Neuronal stem cell (in vitro differentiated cells): Measurements from ENCODE around the gene RAD52.

Experiments used
- DNase-seq: peaks from one replicate; pipeline ENCODE4 v3.0.0-alpha.2; 2013; ENCODE audit warnings: low spot score
- H2AFZ ChIP-seq: one replicate; pipeline ENCODE4 v1.6.1; 2013; ENCODE audit warnings: mild to moderate bottlenecking, low read length, inconsistent platforms
- H2AK5ac ChIP-seq: 2 replicates; pipeline ENCODE4 v1.6.1; 2013; ENCODE audit warnings: low read depth, mild to moderate bottlenecking, inconsistent platforms, low read length, moderate library complexity, mixed read lengths
- H2BK120ac ChIP-seq: 2 replicates; pipeline ENCODE4 v1.6.1; 2013; ENCODE audit warnings: low read depth, mild to moderate bottlenecking, inconsistent platforms, low read length, moderate library complexity, mixed read lengths
- H2BK12ac ChIP-seq: one replicate; pipeline ENCODE4 v1.6.1; 2013; ENCODE audit warnings: low read length, inconsistent platforms
- H2BK15ac ChIP-seq: 2 replicates; pipeline ENCODE4 v1.6.1; 2013; ENCODE audit warnings: mild to moderate bottlenecking, low read length, inconsistent platforms, mixed read lengths
- H2BK5ac ChIP-seq: one replicate; pipeline ENCODE4 v1.6.1; 2013; ENCODE audit warnings: inconsistent platforms, mild to moderate bottlenecking, low read length, moderate library complexity
- H3K14ac ChIP-seq: one replicate; pipeline ENCODE4 v1.6.1; 2013; ENCODE audit warnings: low read length, inconsistent platforms
- H3K18ac ChIP-seq: 2 replicates; pipeline ENCODE4 v1.6.1; 2013; ENCODE audit warnings: low read length, inconsistent platforms
- H3K23ac ChIP-seq: 2 replicates; pipeline ENCODE4 v1.6.1; 2013; ENCODE audit warnings: low read depth, mild to moderate bottlenecking, mixed read lengths, low read length, inconsistent platforms; ENCODE audit not compliant: poor library complexity
- H3K27ac ChIP-seq: replicated peaks from 3 replicates; pipeline ENCODE4 v1.5.1; 2013; ENCODE audit warnings: low read length, inconsistent platforms
- H3K27me3 ChIP-seq, 3 experiments: 2 replicates each; pipeline ENCODE4 v1.6.1; 2013; ENCODE audit warnings: low read length in 3 of 3, mild to moderate bottlenecking in 2 of 3, inconsistent platforms in 1 of 3, low read depth in 1 of 3, mixed read lengths in 1 of 3, moderate library complexity in 1 of 3; ENCODE audit not compliant: control insufficient read depth in 3 of 3, insufficient read depth in 3 of 3
- H3K36me3 ChIP-seq, 2 donors: replicated peaks in 1 of 2; 2 replicates each; pipeline ENCODE4 v1.6.1; 2013; ENCODE audit warnings: low read length in 2 of 2; ENCODE audit not compliant: control insufficient read depth in 2 of 2, insufficient read depth in 2 of 2
- H3K4ac ChIP-seq: 2 replicates; pipeline ENCODE4 v1.6.1; 2013; ENCODE audit warnings: inconsistent platforms, mild to moderate bottlenecking, low read length, moderate library complexity
- H3K4me1 ChIP-seq, 2 donors: 1 replicate in 1 of 2; 2 replicates in 1 of 2; pipeline ENCODE4 v1.6.1; 2013; ENCODE audit warnings: low read length in 2 of 2, low read depth in 1 of 2; ENCODE audit not compliant: control insufficient read depth in 2 of 2, insufficient read depth in 1 of 2
- H3K4me2 ChIP-seq: one replicate; pipeline ENCODE4 v1.6.1; 2013; ENCODE audit warnings: mild to moderate bottlenecking, low read length, inconsistent platforms; ENCODE audit not compliant: insufficient read depth, poor library complexity, severe bottlenecking
- H3K4me3 ChIP-seq, 2 donors: 2 replicates each; pipeline ENCODE4 v1.5.1; 2013; ENCODE audit warnings: low read length in 2 of 2, mild to moderate bottlenecking in 2 of 2, inconsistent platforms in 1 of 2, moderate library complexity in 1 of 2
- H3K79me1 ChIP-seq: one replicate; pipeline ENCODE4 v1.6.1; 2013; ENCODE audit warnings: low read depth, mild to moderate bottlenecking, inconsistent platforms, low read length, moderate library complexity
- H3K9ac ChIP-seq: one replicate; pipeline ENCODE4 v1.6.1; 2013; ENCODE audit warnings: mild to moderate bottlenecking, low read depth, low read length, inconsistent platforms; ENCODE audit not compliant: poor library complexity
- H3K9me3 ChIP-seq, 2 donors: replicated peaks in 1 of 2; 2 replicates each; pipeline versions ENCODE3 to v1.6.1; 2013; ENCODE audit warnings: low read length in 2 of 2, mild to moderate bottlenecking in 2 of 2, inconsistent platforms in 1 of 2, low read depth in 1 of 2, mixed read lengths in 1 of 2, moderate library complexity in 1 of 2; ENCODE audit not compliant: control insufficient read depth in 2 of 2, insufficient read depth in 1 of 2
- H4K8ac ChIP-seq: one replicate; pipeline ENCODE4 v1.6.1; 2013; ENCODE audit warnings: low read depth, mild to moderate bottlenecking, inconsistent platforms, low read length, moderate library complexity
- H4K91ac ChIP-seq: one replicate; pipeline ENCODE4 v1.6.1; 2013; ENCODE audit warnings: low read length, low read depth, mild to moderate bottlenecking, inconsistent platforms; ENCODE audit not compliant: poor library complexity
- WGBS, 2 donors: extraction: QIAGEN DNeasy Blood & Tissue Kit; methylation state at CpG; one replicate each; pipeline ENCODE4 v1.1.7; 2013; ENCODE audit warnings: missing lambda C conversion rate in 2 of 2, mixed read lengths in 1 of 2; ENCODE audit not compliant: insufficient read length in 2 of 2, insufficient replicate concordance in 1 of 2; ENCODE audit errors: extremely low coverage in 2 of 2; 5-methylcytosine and 5-hydroxymethylcytosine counted together

RAD52 gene

GRCh38 chr12:916712-917445 lies 32.6 kb downstream of the RAD52 start:
- Histone ChIP-seq H3K9ac (no peak overlapping the region), H3K4me3 (no peak overlapping the region), H3K14ac (no peak overlapping the region), H2AFZ (no peak overlapping the region), H3K4me2 (no peak overlapping the region), H3K4ac (no peak overlapping the region), H4K91ac (no peak overlapping the region), H3K79me1 (peaks cover 1% of the 10 kb centered on the region), H2BK12ac (no peak overlapping the region), H3K4me1 (no peaks in the 10 kb centered on the region), H3K27ac (no peak overlapping the region), H4K8ac (no peak overlapping the region), H3K9me3 (peaks cover 0 to 2% of the 10 kb centered on the region in 2 donors), H2BK5ac (no peak overlapping the region), H2AK5ac (no peak overlapping the region), H2BK15ac (no peak overlapping the region), H3K36me3 (peaks cover 38 to 88% of the 10 kb centered on the region in 2 donors), H3K18ac (no peak overlapping the region), H3K23ac (no peak overlapping the region), H2BK120ac (no peak overlapping the region), H3K27me3 (no peaks in the 10 kb centered on the region)
- DNase-seq: no peak
- WGBS, 2 donors: no CpG with 5 or more reads among the region's 23 CpGs

GRCh38 chr12:916240-916639 lies 33.3 kb downstream of the RAD52 start:
- H3K23ac ChIP-seq: peak overlapping the region; percentile 46
- H3K14ac ChIP-seq: no peak overlapping the region
- H3K27ac ChIP-seq: no peak overlapping the region
- H2AFZ ChIP-seq: no peak overlapping the region
- no peak overlapping the region for H3K4me2 ChIP-seq
- H3K36me3 ChIP-seq: peaks cover 39 to 90% of the 10 kb centered on the region in 2 donors
- no CpG with 5 or more reads among the region's 27 CpGs for WGBS, 2 donors
- H2BK12ac ChIP-seq: no peak overlapping the region
- no peak overlapping the region for H3K4me3 ChIP-seq
- no peak overlapping the region for H4K8ac ChIP-seq
- H2BK15ac ChIP-seq: no peak overlapping the region
- no peak overlapping the region for H2BK120ac ChIP-seq
- no peak for DNase-seq
- H2BK5ac ChIP-seq: no peak overlapping the region
- H3K4me1 ChIP-seq: no peaks in the 10 kb centered on the region
- H3K9ac ChIP-seq: no peak overlapping the region
- H3K27me3 ChIP-seq: no peaks in the 10 kb centered on the region
- peaks cover 0 to 2% of the 10 kb centered on the region in 2 donors for H3K9me3 ChIP-seq
- H4K91ac ChIP-seq: no peak overlapping the region
- peaks cover 1% of the 10 kb centered on the region for H3K79me1 ChIP-seq
- H3K4ac ChIP-seq: no peak overlapping the region
- peak overlapping the region; percentile 25 for H3K18ac ChIP-seq
- no peak overlapping the region for H2AK5ac ChIP-seq

- Histone ChIP-seq H3K18ac (no peak overlapping the region), H2BK12ac (no peak overlapping the region), H4K8ac (no peak overlapping the region), H3K4me3 (no peak overlapping the region), H2AK5ac (no peak overlapping the region), H3K4me2 (no peak overlapping the region), H3K4ac (no peak overlapping the region), H2BK120ac (no peak overlapping the region), H3K4me1 (no peaks in the 10 kb centered on the region), H3K36me3 (peaks cover 40 to 93% of the 10 kb centered on the region in 2 donors), H3K9ac (no peak overlapping the region), H2AFZ (no peak overlapping the region), H3K23ac (no peak overlapping the region), H3K9me3 (peaks cover 0 to 2% of the 10 kb centered on the region in 2 donors), H4K91ac (no peak overlapping the region), H3K27me3 (no peaks in the 10 kb centered on the region), H2BK5ac (no peak overlapping the region), H3K27ac (no peak overlapping the region), H2BK15ac (no peak overlapping the region), H3K79me1 (peaks cover 1% of the 10 kb centered on the region), H3K14ac (no peak overlapping the region)
- no peak for DNase-seq
- WGBS, 2 donors: no CpG with 5 or more reads among the region's 5 CpGs
These were observed 34.4 kb downstream of the RAD52 start for GRCh38 chr12:915090-915489.

- no peak overlapping the region for H4K8ac ChIP-seq
- no peak overlapping the region for H2AFZ ChIP-seq
- no peak overlapping the region for H2BK5ac ChIP-seq
- peaks cover 43 to 99% of the 10 kb centered on the region in 2 donors for H3K36me3 ChIP-seq
- no CpG with 5 or more reads among the region's 15 CpGs for WGBS, 2 donors
- H3K18ac ChIP-seq: no peak overlapping the region
- peaks cover 0 to 2% of the 10 kb centered on the region in 2 donors for H3K9me3 ChIP-seq
- no peak overlapping the region for H4K91ac ChIP-seq
- H3K23ac ChIP-seq: no peak overlapping the region
- no peak overlapping the region for H3K4ac ChIP-seq
- H2AK5ac ChIP-seq: no peak overlapping the region
- H2BK12ac ChIP-seq: no peak overlapping the region
- no peaks in the 10 kb centered on the region for H3K4me1 ChIP-seq
- peaks cover 1% of the 10 kb centered on the region for H3K79me1 ChIP-seq
- H3K9ac ChIP-seq: no peak overlapping the region
- H3K14ac ChIP-seq: no peak overlapping the region
- no peak overlapping the region for H3K4me2 ChIP-seq
- no peaks in the 10 kb centered on the region for H3K27me3 ChIP-seq
- no peak for DNase-seq
- no peak overlapping the region for H3K27ac ChIP-seq
- no peak overlapping the region for H2BK120ac ChIP-seq
- H3K4me3 ChIP-seq: no peak overlapping the region
- no peak overlapping the region for H2BK15ac ChIP-seq
These were observed 35.4 kb downstream of the RAD52 start for GRCh38 chr12:913919-914698.
